GM23338 (cell line): Measurements from ENCODE around the gene TMCC1. TPM values are rescaled to one million over a fixed set of nuclear protein-coding genes. Genes with fewer than 3 reads are reported as not detected.

Experiments used
- CREB1 ChIP-seq: fragments of 250-450 bp; sonication (Bioruptor Pico); IDR thresholded peaks from 2 replicates; pipeline ENCODE4 v1.5.0; 2020; ENCODE audit warnings: low read depth, mild to moderate bottlenecking, moderate library complexity
- CTCF ChIP-seq, 2 experiments: fragments of 200-600 bp in 1 of 2; sonication (generic) in 1 of 2; conservative IDR thresholded peaks; 2 replicates each; pipeline versions ENCODE4 v1.5.1 to v1.6.1; 2016 to 2017; ENCODE audit warnings: antibody characterized with exemption in 2 of 2, low read depth in 2 of 2, mild to moderate bottlenecking in 2 of 2, moderate library complexity in 1 of 2
- ETS1 ChIP-seq: IDR thresholded peaks from 2 replicates; pipeline ENCODE4 v1.6.1; 2016; ENCODE audit warnings: antibody characterized with exemption
- EZH2phosphoT487 ChIP-seq: fragments of 200-600 bp; sonication (generic); IDR thresholded peaks from one replicate; pipeline ENCODE4 v1.8.1; 2018; ENCODE audit warnings: antibody characterized with exemption; ENCODE audit not compliant: unreplicated experiment
- JUNB ChIP-seq: IDR thresholded peaks from one replicate; pipeline ENCODE4 v1.6.1; 2016; ENCODE audit warnings: antibody characterized with exemption; ENCODE audit not compliant: unreplicated experiment
- NANOG ChIP-seq: IDR thresholded peaks from 2 replicates; pipeline ENCODE4 v1.6.1; 2016; ENCODE audit warnings: antibody characterized with exemption, borderline replicate concordance
- STAT1 ChIP-seq: IDR thresholded peaks from one replicate; pipeline ENCODE4 v1.6.1; 2016; ENCODE audit warnings: antibody characterized with exemption; ENCODE audit not compliant: unreplicated experiment
- ZNF114 ChIP-seq: fragments of 250-450 bp; sonication (Bioruptor Pico); IDR thresholded peaks from 2 replicates; pipeline ENCODE4 v1.5.0; 2020; ENCODE audit warnings: mild to moderate bottlenecking, moderate library complexity
- ZNF331 ChIP-seq: fragments of 250-450 bp; sonication (Bioruptor Pico); IDR thresholded peaks from 2 replicates; pipeline ENCODE4 v1.5.0; 2020; ENCODE audit warnings: low read depth, mild to moderate bottlenecking, moderate library complexity
- ZNF462 ChIP-seq: fragments of 250-450 bp; sonication (Bioruptor Pico); IDR thresholded peaks from 2 replicates; pipeline ENCODE4 v1.5.0; 2020; ENCODE audit warnings: mild to moderate bottlenecking, moderate library complexity
- polyA plus RNA-seq: library from polyadenylated mRNA; unstranded; fragments of >200 nt; fragmentation: Nextera tagmentation; extraction: Ambion mirVana; gene quantifications from 2 replicates; pipeline ENCODE4 v1.2.1, GENCODE V29; 2016
- total RNA-seq: library from RNA; depleted of rRNA; stranded (reverse); fragments of >200 nt; shearing (Covaris generic); gene quantifications from 2 replicates; pipeline ENCODE4 v1.2.3, GENCODE V29; 2014

Gene TMCC1
- total and polyA plus RNA-seq, 2 experiments from 2014 or later, result 8.2 to 18.4 TPM

- TF ChIP-seq ZNF462 (CRISPR knock-in tag) (no peak), ZNF114 (CRISPR knock-in tag) (no peak), CTCF (conservative IDR thresholded peaks at IDR 0.05; ENCODE audit: low read depth in 2 of 2) (no peak), NANOG (no peak), ZNF331 (CRISPR knock-in tag) (no peak), STAT1 (no peak), JUNB (no peak), EZH2phosphoT487 (no peak), ETS1 (no peak), CREB1 (CRISPR knock-in tag) (no peak)
Observed at GRCh38 chr3:129746629-129747028, 146.9 kb downstream of the TMCC1 start (continued).
